ENCODE results near the gene CEP170.

The CEP170 gene

GRCh38 chr1:243254927-243255790 lies at the start of gene CEP170:
CEP170 (minus strand) TSS chr1:243255281; CDS start chr1:243225280, 30,001 bp downstream.
- no peak for FAIRE-seq
- peak; percentile 69 for DNase-seq (ENCODE audit: insufficient read length, low spot score)
- TF ChIP-seq POLR2A (IDR thresholded peaks at IDR 0.05; ENCODE audit: low read depth, low read length), result peak; percentile 80

- TF ChIP-seq POLR2A (IDR thresholded peaks at IDR 0.05; ENCODE audit: low read depth, low read length), result no peak
- DNase-seq (ENCODE audit: insufficient read length, low spot score) (no peak), FAIRE-seq (no peak)
Measured at GRCh38 chr1:243301059-243301458, 46.0 kb upstream of the CEP170 start.

- TF ChIP-seq POLR2A (IDR thresholded peaks at IDR 0.05; ENCODE audit: low read depth, low read length), result no peak
- DNase-seq (ENCODE audit: insufficient read length, low spot score) (no peak), FAIRE-seq (no peak)
Measured at GRCh38 chr1:243299069-243299468, 44.0 kb upstream of the CEP170 start.

- TF ChIP-seq POLR2A (IDR thresholded peaks at IDR 0.05; ENCODE audit: low read depth, low read length), result no peak
- peak; percentile 30 for FAIRE-seq
- no peak for DNase-seq (ENCODE audit: insufficient read length, low spot score)
Measured at GRCh38 chr1:243294723-243295121, 39.6 kb upstream of the CEP170 start.

- no peak for DNase-seq (ENCODE audit: insufficient read length, low spot score)
- TF ChIP-seq POLR2A (IDR thresholded peaks at IDR 0.05; ENCODE audit: low read depth, low read length), result no peak
- FAIRE-seq, result no peak
Measured at GRCh38 chr1:243293941-243294722, 39.1 kb upstream of the CEP170 start.

- DNase-seq (ENCODE audit: insufficient read length, low spot score), result no peak
- no peak for FAIRE-seq
- TF ChIP-seq POLR2A (IDR thresholded peaks at IDR 0.05; ENCODE audit: low read depth, low read length), result no peak
Measured at GRCh38 chr1:243292117-243292516, 37.0 kb upstream of the CEP170 start.

GRCh38 chr1:243291292-243291691 lies 36.2 kb upstream of the CEP170 start:
- TF ChIP-seq POLR2A (IDR thresholded peaks at IDR 0.05; ENCODE audit: low read depth, low read length), result no peak
- FAIRE-seq (no peak), DNase-seq (ENCODE audit: insufficient read length, low spot score) (no peak)

- no peak for FAIRE-seq
Measured at GRCh38 chr1:243288062-243288461, 33.0 kb upstream of the CEP170 start.

GRCh38 chr1:243287652-243288051 lies 32.6 kb upstream of the CEP170 start:
- no peak for TF ChIP-seq POLR2A (IDR thresholded peaks at IDR 0.05; ENCODE audit: low read depth, low read length)
- DNase-seq (ENCODE audit: insufficient read length, low spot score), result peak; percentile 30
- FAIRE-seq, result peak; percentile 97

More at GRCh38 chr1:243288062-243288461, 33.0 kb upstream of the CEP170 start:
- TF ChIP-seq POLR2A (IDR thresholded peaks at IDR 0.05; ENCODE audit: low read depth, low read length), result no peak
- no peak for DNase-seq (ENCODE audit: insufficient read length, low spot score)

GRCh38 chr1:243287123-243287460 lies 32.0 kb upstream of the CEP170 start:
- DNase-seq (ENCODE audit: insufficient read length, low spot score), result no peak
- TF ChIP-seq POLR2A (IDR thresholded peaks at IDR 0.05; ENCODE audit: low read depth, low read length), result no peak

GRCh38 chr1:243286409-243287122 lies 31.5 kb upstream of the CEP170 start:
- TF ChIP-seq POLR2A (IDR thresholded peaks at IDR 0.05; ENCODE audit: low read depth, low read length), result no peak
- FAIRE-seq (peak; percentile 6), DNase-seq (ENCODE audit: insufficient read length, low spot score) (no peak)

More at GRCh38 chr1:243287123-243287460, 32.0 kb upstream of the CEP170 start:
- FAIRE-seq, result peak; percentile 89

GRCh38 chr1:243281672-243282071 lies 26.6 kb upstream of the CEP170 start:
- no peak for FAIRE-seq
- TF ChIP-seq POLR2A (IDR thresholded peaks at IDR 0.05; ENCODE audit: low read depth, low read length), result no peak
- DNase-seq (ENCODE audit: insufficient read length, low spot score), result no peak

GRCh38 chr1:243280571-243281129 lies 25.6 kb upstream of the CEP170 start:
- DNase-seq (ENCODE audit: insufficient read length, low spot score), result no peak
- no peak for FAIRE-seq
- TF ChIP-seq POLR2A (IDR thresholded peaks at IDR 0.05; ENCODE audit: low read depth, low read length), result no peak

GRCh38 chr1:243275316-243275715 lies 20.2 kb upstream of the CEP170 start:
- FAIRE-seq (no peak), DNase-seq (ENCODE audit: insufficient read length, low spot score) (no peak)
- TF ChIP-seq POLR2A (IDR thresholded peaks at IDR 0.05; ENCODE audit: low read depth, low read length), result no peak

Data from H54 (cell line).